ENCODE results near the gene NCKAP5.

Gene NCKAP5

GRCh38 chr2:132911726-132912724, 656.2 kb downstream of the NCKAP5 start:
- no peak for DNase-seq

DNA sequence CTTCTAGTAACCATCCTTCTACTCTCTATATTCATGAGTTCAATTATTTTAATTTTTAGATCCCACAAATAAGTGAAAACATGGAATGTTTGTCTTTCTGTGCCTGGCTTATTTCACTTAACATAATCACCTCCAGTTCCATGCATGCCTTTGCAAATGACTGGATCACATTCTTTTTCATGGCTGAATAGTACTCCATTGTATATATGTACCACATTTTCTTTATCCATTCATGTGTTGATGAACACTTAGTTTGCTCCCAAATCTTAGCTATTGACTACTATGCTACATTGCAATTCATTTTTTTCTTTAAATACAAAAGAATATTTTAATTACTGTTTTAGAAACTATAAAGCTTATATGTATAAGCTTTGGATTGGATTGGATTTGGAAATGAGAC, 657.8 kb downstream of the NCKAP5 start:
- no peak for DNase-seq

GRCh38 chr2:132909427-132909826, 658.8 kb downstream of the NCKAP5 start:
- no peak for DNase-seq

GRCh38 chr2:132904142-132904842, 664.0 kb downstream of the NCKAP5 start:
- DNase-seq: no peak

- DNase-seq: no peak
Observed at GRCh38 chr2:132902626-132903025, 665.6 kb downstream of the NCKAP5 start.

- DNase-seq: no peak
Observed at GRCh38 chr2:132901661-132902060, 666.6 kb downstream of the NCKAP5 start.

DNA sequence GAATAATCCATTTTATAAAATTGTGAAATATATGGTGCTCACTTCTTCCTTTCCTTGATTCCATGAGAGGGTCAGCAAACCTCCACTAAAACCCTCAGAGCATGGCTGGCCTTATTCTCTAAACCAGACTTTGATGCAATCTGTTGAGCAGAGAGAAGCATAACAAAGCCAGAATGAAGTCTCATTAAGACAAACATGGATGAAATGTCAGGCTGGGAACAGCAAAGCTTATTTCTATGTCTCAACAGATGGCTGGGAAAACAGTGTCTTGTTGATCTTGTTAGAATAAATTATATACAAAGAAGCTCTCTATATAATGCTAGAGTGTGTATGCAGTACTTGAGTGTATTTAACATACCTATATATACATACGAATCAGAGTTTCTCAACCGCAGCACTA, 671.2 kb downstream of the NCKAP5 start:
- DNase-seq: no peak

DNA sequence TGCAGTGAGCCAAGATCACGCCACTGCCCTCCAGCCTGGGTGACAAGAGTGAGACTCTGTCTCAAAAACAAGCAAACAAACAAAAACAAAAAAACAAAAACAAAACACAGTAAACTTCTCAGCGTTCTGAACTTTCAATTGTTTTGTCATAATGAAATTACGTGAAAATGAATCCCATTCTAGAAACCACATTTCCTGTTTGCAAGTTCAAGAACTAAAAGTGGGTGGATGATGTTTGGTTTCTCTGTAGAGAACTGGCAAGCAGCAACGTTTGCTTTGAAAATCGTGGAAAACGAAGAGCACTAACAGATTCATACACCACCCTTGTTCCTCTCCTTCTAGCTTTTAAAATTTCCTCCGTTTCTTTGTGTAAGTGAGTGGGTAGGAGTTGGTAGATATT, 672.2 kb downstream of the NCKAP5 start:
- no peak for DNase-seq

GRCh38 chr2:132891498-132891897, 676.8 kb downstream of the NCKAP5 start:
- no peak for DNase-seq

- DNase-seq: no peak
Observed at GRCh38 chr2:132886574-132886973, 681.7 kb downstream of the NCKAP5 start.

GRCh38 chr2:132884705-132885104, 683.6 kb downstream of the NCKAP5 start:
- no peak for DNase-seq

- DNase-seq: no peak
Observed at GRCh38 chr2:132884292-132884691, 684.0 kb downstream of the NCKAP5 start.

DNA sequence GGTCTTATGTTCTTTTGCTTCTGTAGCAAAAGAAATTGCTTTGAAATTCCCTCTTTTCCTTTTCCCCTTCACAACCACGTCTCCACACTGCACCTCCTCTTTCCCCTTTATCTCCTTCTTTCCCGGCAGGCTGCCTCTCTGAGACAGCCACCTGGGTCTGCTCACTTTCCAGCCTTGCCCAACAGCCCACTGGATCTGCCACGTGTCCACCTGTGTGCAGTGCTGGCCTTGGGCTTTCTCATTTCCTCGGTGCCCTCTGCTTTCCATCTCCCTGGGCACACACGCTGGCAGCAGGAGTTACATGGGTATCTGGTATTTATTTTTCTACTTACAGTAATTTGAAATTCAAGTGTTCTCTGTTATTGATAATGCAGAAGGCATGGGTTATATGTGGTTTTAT, 684.8 kb downstream of the NCKAP5 start:
- no peak for DNase-seq

- DNase-seq: no peak
Observed at GRCh38 chr2:132881546-132881945, 686.7 kb downstream of the NCKAP5 start.

DNA sequence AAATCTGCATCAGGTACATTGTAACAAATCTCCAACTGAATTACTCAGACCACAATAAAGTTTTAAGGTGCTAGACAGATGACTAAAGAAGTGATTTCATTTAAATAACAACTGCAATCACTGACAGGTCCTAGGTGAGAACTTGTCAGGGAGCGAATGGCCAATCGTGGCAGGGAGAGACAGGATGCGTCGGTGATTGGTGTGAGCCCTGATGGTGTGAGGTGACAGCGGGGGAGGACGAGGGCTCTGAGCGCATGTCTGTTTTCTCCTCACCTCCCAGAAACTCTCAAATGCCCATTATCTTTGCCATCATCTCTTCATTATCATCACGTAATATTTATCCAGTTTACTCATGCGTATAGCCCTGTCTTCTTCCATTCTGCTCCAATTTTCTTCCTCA, 690.3 kb downstream of the NCKAP5 start:
- DNase-seq: no peak

GRCh38 chr2:132876745-132877391, 691.4 kb downstream of the NCKAP5 start:
- no peak for DNase-seq

- DNase-seq: no peak
Observed at GRCh38 chr2:132875193-132875592, 693.1 kb downstream of the NCKAP5 start.

DNA sequence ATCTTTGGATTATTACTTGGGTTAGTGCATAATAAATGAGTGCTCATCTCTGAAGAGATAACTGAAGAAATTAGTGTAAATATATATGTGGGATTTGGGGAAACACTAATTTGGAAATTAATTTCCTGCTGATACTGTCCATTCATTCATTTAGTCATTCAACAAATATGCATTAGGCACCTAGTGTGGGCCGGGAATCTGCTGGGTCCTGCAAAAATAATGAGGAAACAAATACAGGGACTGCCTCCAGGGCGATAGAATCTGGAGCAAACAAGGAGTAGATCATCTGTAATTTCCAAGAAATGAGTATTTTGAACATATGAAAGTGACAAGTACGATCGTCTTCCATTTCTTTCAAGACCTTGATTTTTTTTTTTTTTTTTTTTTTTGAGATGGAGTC, 694.5 kb downstream of the NCKAP5 start:
- DNase-seq: no peak

DNA sequence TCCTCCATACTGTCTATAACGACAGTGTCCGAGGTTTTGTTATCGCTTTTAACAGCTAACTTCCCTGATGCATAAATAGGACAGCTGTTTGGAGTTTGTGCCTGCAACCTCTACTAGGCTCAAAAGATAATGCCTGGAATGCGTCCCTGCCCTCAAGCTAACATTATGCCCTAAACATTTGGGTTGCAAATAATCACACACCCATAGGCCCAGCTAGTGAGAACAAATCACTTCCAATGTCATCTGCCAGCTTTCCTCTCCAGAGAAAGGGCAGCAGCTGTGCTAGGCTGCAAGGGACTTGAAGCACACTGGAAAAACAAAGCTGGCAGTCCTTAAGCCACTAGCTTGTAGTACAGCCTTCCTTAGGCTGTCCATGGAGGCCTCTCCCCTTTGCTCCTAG, 696.4 kb downstream of the NCKAP5 start:
- DNase-seq: no peak

DNA sequence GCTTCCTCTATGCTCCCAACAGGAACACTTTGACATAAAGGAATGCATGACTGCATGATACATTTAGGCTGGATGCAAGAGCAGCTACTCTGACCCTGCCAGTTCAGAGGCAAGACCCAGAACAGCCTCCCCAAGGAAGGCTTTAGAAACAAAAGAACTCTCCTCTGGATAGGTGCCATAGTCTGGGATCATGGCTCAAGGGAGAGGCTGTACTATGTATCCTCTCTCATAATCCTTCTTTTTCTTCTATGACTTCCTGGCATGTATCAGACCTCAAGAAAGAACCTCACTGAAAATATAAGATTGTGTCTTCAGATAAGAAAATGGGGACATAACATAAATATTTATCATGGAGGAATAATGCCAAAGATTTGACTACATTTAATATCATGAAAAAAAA, 704.3 kb downstream of the NCKAP5 start:
- DNase-seq: no peak

GRCh38 chr2:132860220-132860619, 708.0 kb downstream of the NCKAP5 start:
- DNase-seq: no peak

GRCh38 chr2:132859590-132859989, 708.7 kb downstream of the NCKAP5 start:
- DNase-seq: no peak

- no peak for DNase-seq
Observed at GRCh38 chr2:132857319-132857718, 710.9 kb downstream of the NCKAP5 start.

GRCh38 chr2:132850688-132851087, 717.6 kb downstream of the NCKAP5 start:
- no peak for DNase-seq

All from NCI-H187 treated with DMSO at 0.1 percent for 48 hours (cell line).